Heart right ventricle (tissue), 16 donors: Measurements from ENCODE around the gene PTPRG. TPM values are rescaled to one million over a fixed set of nuclear protein-coding genes. Genes with fewer than 3 reads are reported as not detected.
A peak's percentile ranks its signal among the peaks of the same experiment; 100 is the strongest.
"Not testable (repeated sequence)": the region's sequence is repeated elsewhere in the genome, so short reads cannot be mapped to it uniquely, and the experiment has no call there.

ENCODE experiments used
- ATAC-seq, 8 donors: fragments of 200-7000 bp; cut with Tn5 transposase; one replicate each; pipeline ENCODE4 v1.9.1; 2020; ENCODE audit warnings: mild to moderate bottlenecking in 8 of 8, moderate library complexity in 8 of 8, moderate number of reproducible peaks in 1 of 8
- DNase-seq, 2 donors: peaks; one replicate each; pipeline ENCODE4 v3.0.0-alpha.2; 2020
- H3K27ac ChIP-seq, 10 donors: fragments of 200-600 bp; sonication (generic) in 2 of 10; one replicate each; pipeline versions ENCODE4 v1.5.0 to v1.8.0; 2020 to 2022; ENCODE audit warnings: mild to moderate bottlenecking in 3 of 10
- H3K27me3 ChIP-seq, 7 donors: fragments of 200-600 bp; one replicate each; pipeline ENCODE4 v1.8.0; 2021 to 2022; ENCODE audit warnings: mild to moderate bottlenecking in 2 of 7
- H3K36me3 ChIP-seq, 9 donors: fragments of 200-600 bp; sonication (generic) in 1 of 9; one replicate each; pipeline versions ENCODE4 v1.5.0 to v1.8.0; 2020 to 2022; ENCODE audit warnings: mild to moderate bottlenecking in 2 of 9
- H3K4me1 ChIP-seq, 9 donors: fragments of 200-600 bp; sonication (generic) in 1 of 9; one replicate each; pipeline versions ENCODE4 v1.5.0 to v1.8.0; 2020 to 2022; ENCODE audit warnings: mild to moderate bottlenecking in 4 of 9
- H3K4me3 ChIP-seq, 10 donors: fragments of 200-600 bp; sonication (generic) in 2 of 10; one replicate each; pipeline versions ENCODE4 v1.5.0 to v1.8.0; 2020 to 2022; ENCODE audit warnings: mild to moderate bottlenecking in 7 of 10, moderate library complexity in 2 of 10
- H3K9me3 ChIP-seq, 11 donors: fragments of 200-600 bp in 10 of 11; sonication (generic) in 2 of 11; one replicate each; pipeline versions ENCODE4 v1.5.0 to v1.8.0; 2013 to 2022; ENCODE audit warnings: mild to moderate bottlenecking in 2 of 11, control low read depth in 1 of 11, moderate library complexity in 1 of 11
- WGBS, 2 donors: extraction: QIAGEN DNeasy Blood & Tissue Kit; methylation state at CpG; one replicate each; pipeline ENCODE4 v1.1.7; 2013; ENCODE audit warnings: inconsistent platforms in 1 of 2; 5-methylcytosine and 5-hydroxymethylcytosine counted together
- intact Hi-C, 10 donors: fragments of 100-400 bp; cut with DNase I; formaldehyde crosslinking; loops; one replicate each; pipeline versions ENCODE4 v1.11.1 to v1.14.2; 2022
- polyA plus RNA-seq, 2 donors: library from polyadenylated mRNA; stranded (reverse); fragments of 200-250 nt; gene quantifications; one replicate each; pipeline ENCODE4 v1.2.3, GENCODE V29; 2013
- total RNA-seq, 10 donors: library from RNA; stranded (reverse); fragmentation: NEBNext Ultra II Directional in 3 of 10; extraction: Animal tissue kit (Norgen Biotek cat#: 25700) in 3 of 10; gene quantifications; one replicate each; pipeline versions ENCODE4 v1.2.1 to v1.2.4, GENCODE V29; 2021 to 2023
- TF ChIP-seq, protein P1 (sequence below), 9 donors: fragments of 200-600 bp; sonication (generic) in 2 of 9; IDR thresholded peaks; one replicate each; pipeline versions ENCODE4 v1.5.0 to v1.8.0; 2021 to 2022; ENCODE audit warnings: antibody characterized with exemption in 9 of 9, mild to moderate bottlenecking in 5 of 9, moderate library complexity in 1 of 9
- donor health status: Arrhythmogenic right ventricular cardiomyopathy.
- donor health status: ischemic (EF 13 %, LVEDD 7.1; RV severe dilation, severe dysfunction).
- donor health status: healthy with polysubstance abuse.
- donor health status: DM: no; HTN: yes; CAD: no.
- donor health status: DM: no; HTN: no; CAD: no.
- donor health status: ischemic (EF 25% LVEDD 6.9; RV normal size, moderate dysfunction).
- donor health status: ischemic (EF 25% LVEDD 5.7; RV mildly dilated, moderate dysfunction).
- donor health status: healthy.
- donor health status: DM: yes; HTN: yes; CAD: no.
- donor health status: Ischemic cardiomyopathy.
- donor health status: ischemic (EF 35%, LVEDD 5.7; RV mildly dilated, moderate dysfunction).
- donor health status: nonischemic (EF 11% LVEDD 7.7; RV severe dilation, severe dysfunction).
- donor health status: DM: yes; HTN: yes; CAD: no.
- donor health status: PGD.
- donor health status: ischemic (EF 29% LVEDD 5.4; RV normal size, mild dysfunction).
- donor health status: nonischemic (EF 23%, LVEDD 6.1; RV moderate dilation, normal function).

Gene PTPRG
- total and polyA plus RNA-seq, 12 donors, result 10.1 to 38.3 (median 32.6) TPM

DNA sequence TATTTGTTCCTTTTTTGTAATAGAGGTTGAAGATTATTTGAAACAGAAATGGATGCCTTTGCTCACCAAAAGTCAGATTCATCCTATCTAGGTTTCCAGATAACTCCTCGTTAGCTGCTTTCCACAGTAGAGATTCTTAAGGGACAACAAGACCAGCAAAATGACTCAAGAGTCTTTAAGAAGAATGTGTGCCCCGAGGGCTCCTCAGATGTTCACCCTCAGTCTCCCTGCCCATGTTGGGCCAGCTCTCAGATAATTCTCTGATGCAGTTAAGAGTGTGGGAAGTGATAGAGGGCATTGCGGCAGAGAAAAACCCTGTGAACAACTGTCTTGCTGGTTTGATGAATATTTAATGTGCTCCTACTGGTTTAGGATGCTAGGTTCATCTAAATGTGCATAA lies 251.1 kb downstream of the PTPRG start:
- intact Hi-C loops, result loop anchor here in 1 of 10 donors (5.0 kb wide), 1 partner anchor 35 kb away; no protein-coding TSS in a partner anchor
- no peak for DNase-seq
- WGBS, 2 donors, result 47 to 68% methylated on average over 3 of the region's 3 CpGs
- no peaks in the 10 kb centered on the region for H3K9me3 ChIP-seq
- TF ChIP-seq, protein P1, sequence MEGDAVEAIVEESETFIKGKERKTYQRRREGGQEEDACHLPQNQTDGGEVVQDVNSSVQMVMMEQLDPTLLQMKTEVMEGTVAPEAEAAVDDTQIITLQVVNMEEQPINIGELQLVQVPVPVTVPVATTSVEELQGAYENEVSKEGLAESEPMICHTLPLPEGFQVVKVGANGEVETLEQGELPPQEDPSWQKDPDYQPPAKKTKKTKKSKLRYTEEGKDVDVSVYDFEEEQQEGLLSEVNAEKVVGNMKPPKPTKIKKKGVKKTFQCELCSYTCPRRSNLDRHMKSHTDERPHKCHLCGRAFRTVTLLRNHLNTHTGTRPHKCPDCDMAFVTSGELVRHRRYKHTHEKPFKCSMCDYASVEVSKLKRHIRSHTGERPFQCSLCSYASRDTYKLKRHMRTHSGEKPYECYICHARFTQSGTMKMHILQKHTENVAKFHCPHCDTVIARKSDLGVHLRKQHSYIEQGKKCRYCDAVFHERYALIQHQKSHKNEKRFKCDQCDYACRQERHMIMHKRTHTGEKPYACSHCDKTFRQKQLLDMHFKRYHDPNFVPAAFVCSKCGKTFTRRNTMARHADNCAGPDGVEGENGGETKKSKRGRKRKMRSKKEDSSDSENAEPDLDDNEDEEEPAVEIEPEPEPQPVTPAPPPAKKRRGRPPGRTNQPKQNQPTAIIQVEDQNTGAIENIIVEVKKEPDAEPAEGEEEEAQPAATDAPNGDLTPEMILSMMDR (IDR thresholded peaks at IDR 0.05), result no peak
- H3K36me3 ChIP-seq, result no peaks in the 10 kb centered on the region
- no peak for ATAC-seq
- H3K4me1 ChIP-seq, result peaks cover 38 to 78% (median 60%) of the 10 kb centered on the region in 9 donors
- H3K27me3 ChIP-seq, result no peaks in the 10 kb centered on the region
- no peak overlapping the region for H3K4me3 ChIP-seq
- H3K27ac ChIP-seq, result peak overlapping the region in 5 of 10 donors; percentile 31 to 84 (median 77)

DNA sequence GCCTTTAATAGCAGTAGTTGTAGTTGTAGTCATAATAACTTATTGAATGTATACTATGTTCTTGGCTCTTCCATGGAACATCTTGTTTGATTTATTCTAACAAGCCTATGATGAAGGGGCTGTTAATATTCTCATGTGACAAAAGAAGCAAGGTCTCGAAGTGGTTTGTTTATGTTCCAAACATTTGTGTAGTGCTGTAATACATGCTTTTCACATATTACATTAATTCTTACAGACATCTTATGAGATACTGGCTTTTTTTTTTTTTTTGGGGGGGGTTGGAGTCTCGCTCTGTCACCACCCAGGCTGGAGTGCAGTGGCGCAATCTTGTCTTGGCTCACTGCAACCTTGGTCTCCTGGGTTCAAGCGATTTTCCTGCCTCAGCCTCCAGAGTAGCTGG lies 252.3 kb downstream of the PTPRG start:
- 85 to 87% methylated on average over 4 of the region's 4 CpGs for WGBS, 2 donors
- DNase-seq, result no peak
- H3K4me1 ChIP-seq, result peaks cover 34 to 72% (median 49%) of the 10 kb centered on the region in 9 donors

GRCh38 chr3:61814674-61815073 lies 253.3 kb downstream of the PTPRG start:
- Histone ChIP-seq H3K4me3 (no peak overlapping the region), H3K4me1 (peaks cover 23 to 62% (median 39%) of the 10 kb centered on the region in 9 donors), H3K27me3 (no peaks in the 10 kb centered on the region), H3K9me3 (no peaks in the 10 kb centered on the region), H3K27ac (peak overlapping the region in 1 of 10 donors; percentile 21), H3K36me3 (no peaks in the 10 kb centered on the region)
- intact Hi-C loops, result loop anchor here in 1 of 10 donors (5.0 kb wide), 1 partner anchor 33 kb away; no protein-coding TSS in a partner anchor
- ATAC-seq (no peak), DNase-seq (no peak)
- TF ChIP-seq, protein P1 (IDR thresholded peaks at IDR 0.05), result no peak
- 10 to 11% methylated on average over 1 of the region's 1 CpG for WGBS, 2 donors

More for the DNA sequence above, 252.3 kb downstream of the PTPRG start:
- intact Hi-C loops, result loop anchor here in 1 of 10 donors (5.0 kb wide), 1 partner anchor 34 kb away; no protein-coding TSS in a partner anchor
- no peak overlapping the region for H3K4me3 ChIP-seq
- TF ChIP-seq, protein P1 (IDR thresholded peaks at IDR 0.05), result no peak
- peak in 1 of 8 donors; percentile 36 for ATAC-seq
- no peaks in the 10 kb centered on the region for H3K9me3 ChIP-seq
- no peak overlapping the region for H3K27ac ChIP-seq
- H3K36me3 ChIP-seq, result no peaks in the 10 kb centered on the region
- H3K27me3 ChIP-seq, result no peaks in the 10 kb centered on the region

GRCh38 chr3:61816304-61816703 lies 254.9 kb downstream of the PTPRG start:
- ATAC-seq, DNase-seq: not testable (repeated sequence)
- 90 to 92% methylated on average over 5 of the region's 5 CpGs for WGBS, 2 donors

DNA sequence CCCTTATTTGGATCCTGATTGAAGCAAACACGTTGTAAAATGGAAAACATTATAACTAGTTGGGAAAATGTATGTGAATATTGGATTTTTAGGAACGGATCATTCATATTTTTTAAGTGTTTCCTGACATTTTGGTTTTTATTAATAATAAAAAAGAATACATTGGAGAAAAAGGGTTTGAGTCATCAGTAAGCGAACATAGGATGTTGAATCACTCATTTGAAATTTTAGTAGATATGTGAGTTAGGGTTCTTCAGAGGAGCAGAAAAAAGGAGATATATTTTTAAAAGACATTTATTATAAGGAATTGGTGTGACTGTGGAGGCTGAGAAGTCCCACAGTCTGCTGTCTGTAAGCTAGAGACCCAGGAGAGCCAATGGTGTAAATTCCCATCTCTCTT lies 258.5 kb downstream of the PTPRG start:
- Histone ChIP-seq H3K36me3 (no peaks in the 10 kb centered on the region), H3K27ac (no peak overlapping the region), H3K4me1 (peaks cover 0 to 47% (median 25%) of the 10 kb centered on the region in 9 donors), H3K27me3 (no peaks in the 10 kb centered on the region), H3K9me3 (no peaks in the 10 kb centered on the region), H3K4me3 (no peak overlapping the region)
- TF ChIP-seq, protein P1 (IDR thresholded peaks at IDR 0.05), result no peak
- intact Hi-C loops, result no loop called here
- 98% methylated on average over 3 of the region's 3 CpGs for WGBS, 2 donors
- ATAC-seq, result no peak
- no peak for DNase-seq

More at GRCh38 chr3:61816304-61816703, 254.9 kb downstream of the PTPRG start:
- H3K27ac ChIP-seq, H3K36me3 ChIP-seq, H3K4me3 ChIP-seq, H3K9me3 ChIP-seq, H3K27me3 ChIP-seq, intact Hi-C loops: not testable (repeated sequence)
- H3K4me1 ChIP-seq, result peaks cover 8 to 52% (median 25%) of the 10 kb centered on the region in 9 donors
